IMR-90 (cell line): Measurements from ENCODE around the gene CHRM4. TPM values are rescaled to one million over a fixed set of nuclear protein-coding genes. Genes with fewer than 3 reads are reported as not detected.

Source experiments
- ATAC-seq: fragments of 200-7000 bp; cut with Tn5 transposase; 2 replicates; pipeline ENCODE4 v1.9.1; 2020; ENCODE audit warnings: low read depth, mild to moderate bottlenecking, moderate library complexity
- BruUV-seq: library from RNA; stranded (reverse); fragments of 400-500 nt; replicated peaks from 2 replicates; lab custom pipeline; 2021; lab: Mats Ljungman, UMichigan
- CTCF ChIA-PET: fragments of 300-600 bp; formaldehyde crosslinking; extraction: SDS; loops from one replicate; lab custom pipeline; 2021; ENCODE audit warnings: antibody characterized with exemption; lab: Yijun Ruan, JAX
- POLR2A ChIA-PET: fragments of 300-600 bp; sonication (Branson Sonifier 250); formaldehyde crosslinking; loops from one replicate; lab custom pipeline; 2022; ENCODE audit warnings: antibody characterized with exemption; ENCODE audit not compliant: unreplicated experiment; lab: Charles Lee
- DNase-seq: peaks from one replicate; pipeline ENCODE4 v3.0.0; 2013
- H2AFZ ChIP-seq: replicated peaks from 2 replicates; pipeline ENCODE3; 2013; ENCODE audit warnings: low read length, mild to moderate bottlenecking; ENCODE audit not compliant: poor library complexity
- H2AK5ac ChIP-seq: 2 replicates; pipeline ENCODE4 v1.6.1; 2013; ENCODE audit warnings: low read depth, low read length, inconsistent platforms
- H2AK9ac ChIP-seq: replicated peaks from 2 replicates; pipeline ENCODE3; 2013; ENCODE audit warnings: mild to moderate bottlenecking, low read depth, low read length, moderate library complexity; ENCODE audit not compliant: poor library complexity
- H2BK120ac ChIP-seq: 2 replicates; pipeline ENCODE4 v1.6.1; 2013; ENCODE audit warnings: low read depth, low read length, inconsistent platforms
- H2BK15ac ChIP-seq: 3 replicates; pipeline ENCODE4 v1.6.1; 2013; ENCODE audit warnings: low read depth, low read length, inconsistent platforms
- H2BK20ac ChIP-seq: 2 replicates; pipeline ENCODE4 v1.6.1; 2013; ENCODE audit warnings: low read depth, mild to moderate bottlenecking, inconsistent platforms, low read length, moderate library complexity
- H2BK5ac ChIP-seq: 2 replicates; pipeline ENCODE4 v1.6.1; 2013; ENCODE audit warnings: mild to moderate bottlenecking, low read depth, low read length, inconsistent platforms; ENCODE audit not compliant: poor library complexity, severe bottlenecking
- H3K14ac ChIP-seq: replicated peaks from 2 replicates; pipeline ENCODE4 v1.6.1; 2013; ENCODE audit warnings: low read depth, low read length, inconsistent platforms
- H3K18ac ChIP-seq: 2 replicates; pipeline ENCODE4 v1.6.1; 2013; ENCODE audit warnings: low read depth, low read length, control low read depth
- H3K23ac ChIP-seq: 2 replicates; pipeline ENCODE4 v1.6.1; 2013; ENCODE audit warnings: low read depth, low read length, inconsistent platforms
- H3K27ac ChIP-seq: 2 replicates; pipeline ENCODE4 v1.5.1; 2013; ENCODE audit warnings: mild to moderate bottlenecking, control low read depth, low read length; ENCODE audit not compliant: insufficient read depth
- H3K27me3 ChIP-seq: 2 replicates; pipeline ENCODE4 v1.6.1; 2013; ENCODE audit warnings: low read length; ENCODE audit not compliant: control insufficient read depth, insufficient read depth
- H3K36me3 ChIP-seq: 2 replicates; pipeline ENCODE4 v1.6.1; 2013; ENCODE audit warnings: low read length, mixed read lengths; ENCODE audit not compliant: control insufficient read depth, insufficient read depth
- H3K4ac ChIP-seq: 2 replicates; pipeline ENCODE4 v1.6.1; 2013; ENCODE audit warnings: low read depth, low read length, inconsistent platforms
- H3K4me1 ChIP-seq: 2 replicates; pipeline ENCODE4 v1.6.1; 2013; ENCODE audit warnings: low read length, mixed read lengths; ENCODE audit not compliant: control insufficient read depth, insufficient read depth
- H3K4me2 ChIP-seq: 2 replicates; pipeline ENCODE4 v1.6.1; 2013; ENCODE audit warnings: low read depth, mild to moderate bottlenecking, control low read depth, low read length, moderate library complexity
- H3K4me3 ChIP-seq: 2 replicates; pipeline ENCODE4 v1.5.1; 2013; ENCODE audit warnings: low read depth, mild to moderate bottlenecking, control low read depth, low read length, moderate library complexity; ENCODE audit not compliant: insufficient read depth
- H3K56ac ChIP-seq: 2 replicates; pipeline ENCODE4 v1.6.1; 2013; ENCODE audit warnings: low read length, inconsistent platforms; ENCODE audit not compliant: insufficient read depth; ENCODE audit errors: extremely low read depth
- H3K79me1 ChIP-seq, 2 experiments: 2 replicates each; pipeline ENCODE4 v1.6.1; 2013; ENCODE audit warnings: low read length in 2 of 2, inconsistent platforms in 1 of 2, low read depth in 1 of 2
- H3K9ac ChIP-seq: 2 replicates; pipeline ENCODE4 v1.6.1; 2013; ENCODE audit warnings: low read depth, low read length, control low read depth
- H3K9me1 ChIP-seq: 2 replicates; pipeline ENCODE4 v1.6.1; 2013; ENCODE audit warnings: low read length, inconsistent platforms; ENCODE audit not compliant: insufficient read depth
- H3K9me3 ChIP-seq: 2 replicates; pipeline ENCODE4 v1.6.1; 2013; ENCODE audit warnings: low read length; ENCODE audit not compliant: control insufficient read depth, insufficient read depth
- H4K20me1 ChIP-seq: 2 replicates; pipeline ENCODE4 v1.6.1; 2013; ENCODE audit warnings: low read length, inconsistent platforms; ENCODE audit not compliant: insufficient read depth
- H4K5ac ChIP-seq: 2 replicates; pipeline ENCODE4 v1.6.1; 2013; ENCODE audit warnings: mild to moderate bottlenecking, low read depth, low read length, control low read depth
- H4K8ac ChIP-seq, 2 experiments: 2 replicates each; pipeline ENCODE4 v1.6.1; 2013; ENCODE audit warnings: low read depth in 2 of 2, low read length in 2 of 2, control low read depth in 1 of 2, inconsistent platforms in 1 of 2
- H4K91ac ChIP-seq: 2 replicates; pipeline ENCODE4 v1.6.1; 2013; ENCODE audit warnings: low read depth, low read length, inconsistent platforms; ENCODE audit not compliant: insufficient read depth
- BHLHE40 ChIP-seq: fragments of 150-350 bp; IDR thresholded peaks from 2 replicates; pipeline ENCODE4 v1.6.1; 2016; ENCODE audit warnings: mild to moderate bottlenecking, low read depth, low read length
- CEBPB ChIP-seq: IDR thresholded peaks from 2 replicates; pipeline ENCODE4 v1.6.1; 2012; ENCODE audit warnings: low read depth, low read length, improper control_type of control experiment
- CHD1 ChIP-seq: IDR thresholded peaks from 2 replicates; pipeline ENCODE4 v1.6.1; 2012; ENCODE audit warnings: low read depth, low read length, improper control_type of control experiment
- FOS ChIP-seq: fragments of 150-350 bp; IDR thresholded peaks from 2 replicates; pipeline ENCODE4 v1.6.1; 2016; ENCODE audit warnings: low read depth, low read length
- MAFK ChIP-seq: IDR thresholded peaks from 2 replicates; pipeline ENCODE4 v1.6.1; 2012; ENCODE audit warnings: low read depth, low read length, improper control_type of control experiment
- MAZ ChIP-seq: IDR thresholded peaks from 2 replicates; pipeline ENCODE4 v1.6.1; 2012; ENCODE audit warnings: low read depth, mild to moderate bottlenecking, low read length, improper control_type of control experiment, moderate library complexity, borderline replicate concordance
- MXI1 ChIP-seq: IDR thresholded peaks from 2 replicates; pipeline ENCODE4 v1.6.1; 2012; ENCODE audit warnings: low read depth, mild to moderate bottlenecking, low read length, moderate library complexity, borderline replicate concordance
- NFE2L2 ChIP-seq: fragments of 150-350 bp; IDR thresholded peaks from 2 replicates; pipeline ENCODE4 v1.6.1; 2016; ENCODE audit warnings: low read depth, mild to moderate bottlenecking, low read length
- RAD21 ChIP-seq: IDR thresholded peaks from 2 replicates; pipeline ENCODE4 v1.6.1; 2012; ENCODE audit warnings: low read length, improper control_type of control experiment
- RCOR1 ChIP-seq: IDR thresholded peaks from 2 replicates; pipeline ENCODE4 v1.6.1; 2012; ENCODE audit warnings: mild to moderate bottlenecking, low read length, improper control_type of control experiment; ENCODE audit not compliant: insufficient replicate concordance
- RFX5 ChIP-seq: IDR thresholded peaks from 2 replicates; pipeline ENCODE4 v1.8.0; 2012; ENCODE audit warnings: low read depth, mild to moderate bottlenecking, low read length, moderate library complexity
- SMC3 ChIP-seq: fragments of 150-350 bp; IDR thresholded peaks from 2 replicates; pipeline ENCODE4 v1.6.1; 2016; ENCODE audit warnings: low read depth, mild to moderate bottlenecking, antibody characterized with exemption, low read length, moderate library complexity
- WGBS, 2 experiments: methylation state at CpG; one replicate each; pipeline versions ENCODE4 v1.1.5 to v1.1.7; 2013; ENCODE audit warnings: missing lambda C conversion rate in 2 of 2; ENCODE audit not compliant: insufficient read length in 1 of 2; ENCODE audit errors: extremely low coverage in 2 of 2; 5-methylcytosine and 5-hydroxymethylcytosine counted together
- dilution Hi-C: fragments of 300-500 bp; cut with HindIII; formaldehyde crosslinking; loops from one replicate; pipeline ENCODE4 v1.14.3; 2018; ENCODE audit warnings: low sequenced_read_pairs; ENCODE audit not compliant: unreplicated experiment
- in situ Hi-C: fragments of 300-500 bp; cut with MboI; formaldehyde crosslinking; loops from 3 replicates; pipeline ENCODE4 v1.14.3; 2019; ENCODE audit warnings: low sequenced_read_pairs, inconsistent platforms, mixed read lengths
- intact Hi-C: fragments of 100-400 bp; cut with micrococcal nuclease; formaldehyde crosslinking; loops from 2 replicates; pipeline ENCODE4 v1.10.0; 2022
- polyA plus RNA-seq, 3 experiments: library from polyadenylated mRNA; depleted of rRNA; stranded (reverse); fragments of >200 nt; gene quantifications; 2 replicates each; pipeline ENCODE4 v1.2.3, GENCODE V29; 2012; ENCODE audit warnings: low replicate concordance in 1 of 3
- total RNA-seq: library from RNA; depleted of rRNA; stranded (reverse); fragments of >200 nt; gene quantifications from 2 replicates; pipeline ENCODE4 v1.2.3, GENCODE V29; 2012
- TF ChIP-seq, protein P1 (sequence below): conservative IDR thresholded peaks from 2 replicates; pipeline ENCODE4 v1.5.1; 2012; ENCODE audit warnings: mild to moderate bottlenecking, low read depth, low read length, improper control_type of control experiment
- TF ChIP-seq, protein P2 (sequence below): fragments of 150-350 bp; IDR thresholded peaks from 2 replicates; pipeline ENCODE4 v1.6.1; 2016; ENCODE audit warnings: low read depth, mild to moderate bottlenecking, low read length, moderate library complexity, borderline replicate concordance
- TF ChIP-seq, protein P3 (sequence below): fragments of 150-350 bp; IDR thresholded peaks from 2 replicates; pipeline ENCODE4 v1.6.1; 2017; ENCODE audit warnings: mild to moderate bottlenecking, antibody characterized with exemption, low read length, low read depth

CHRM4 gene
- total and polyA plus RNA-seq, 2 of the 4 experiments (the other 2 are of a cell fraction), result 0.09 to 0.18 TPM

DNA sequence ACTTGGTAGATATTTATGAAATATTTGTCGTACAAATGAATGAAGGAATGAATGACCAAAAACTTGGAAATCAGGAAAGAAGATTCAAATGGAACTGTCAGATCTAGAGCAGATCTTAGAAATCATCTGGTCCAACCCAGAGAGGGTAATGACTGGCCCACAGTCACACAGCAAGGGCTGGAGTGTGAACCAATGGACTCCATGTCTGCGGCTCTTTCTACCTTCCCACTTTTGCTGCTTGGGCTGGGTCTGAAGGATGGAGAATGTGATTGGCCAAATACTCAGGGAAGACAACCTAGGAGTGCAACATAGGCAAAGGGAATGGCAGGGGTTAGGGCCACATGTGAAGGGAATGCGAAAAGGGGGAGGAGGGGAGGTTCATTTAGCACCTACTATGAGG lies 50.1 kb downstream of the CHRM4 start:
- dilution Hi-C loops, result no loop called here

More for the DNA sequence above, 50.1 kb downstream of the CHRM4 start:
- no peak overlapping the region for H4K5ac ChIP-seq
- H3K4me1 ChIP-seq, result peaks cover 8% of the 10 kb centered on the region
- no peak overlapping the region for H4K91ac ChIP-seq
- ChIA-PET POLR2A (no interaction called here), CTCF (no interaction called here)
- no peaks in the 10 kb centered on the region for H3K9me3 ChIP-seq
- no peaks in the 10 kb centered on the region for H3K36me3 ChIP-seq
- no peak overlapping the region for H2BK120ac ChIP-seq
- no peak overlapping the region for H2AK5ac ChIP-seq
- no peak overlapping the region for H2BK15ac ChIP-seq
- in situ Hi-C loops (no loop called here), intact Hi-C loops (no loop called here)
- ATAC-seq, result no peak
- no peak overlapping the region for H3K27ac ChIP-seq
- H3K4ac ChIP-seq, result no peak overlapping the region
- no peak overlapping the region for H3K14ac ChIP-seq
- WGBS, 2 experiments, result 82% methylated on average over 2 of the region's 3 CpGs; no CpG with 5 or more reads in 1 of the 2 experiments
- H3K79me1 ChIP-seq, result no peaks in the 10 kb centered on the region
- DNase-seq, result no peak
- H3K4me2 ChIP-seq, result no peak overlapping the region
- peaks cover 11% of the 10 kb centered on the region; the same call in 1 of the 2 replicates for H3K27me3 ChIP-seq
- TF ChIP-seq RFX5 (no peak), RCOR1 (no peak), FOS (no peak), MAZ (no peak), CEBPB (no peak), CHD1 (no peak), BHLHE40 (no peak), NFE2L2 (no peak), SMC3 (no peak), MAFK (no peak), MXI1 (no peak), RAD21 (no peak)
- TF ChIP-seq, protein P1, sequence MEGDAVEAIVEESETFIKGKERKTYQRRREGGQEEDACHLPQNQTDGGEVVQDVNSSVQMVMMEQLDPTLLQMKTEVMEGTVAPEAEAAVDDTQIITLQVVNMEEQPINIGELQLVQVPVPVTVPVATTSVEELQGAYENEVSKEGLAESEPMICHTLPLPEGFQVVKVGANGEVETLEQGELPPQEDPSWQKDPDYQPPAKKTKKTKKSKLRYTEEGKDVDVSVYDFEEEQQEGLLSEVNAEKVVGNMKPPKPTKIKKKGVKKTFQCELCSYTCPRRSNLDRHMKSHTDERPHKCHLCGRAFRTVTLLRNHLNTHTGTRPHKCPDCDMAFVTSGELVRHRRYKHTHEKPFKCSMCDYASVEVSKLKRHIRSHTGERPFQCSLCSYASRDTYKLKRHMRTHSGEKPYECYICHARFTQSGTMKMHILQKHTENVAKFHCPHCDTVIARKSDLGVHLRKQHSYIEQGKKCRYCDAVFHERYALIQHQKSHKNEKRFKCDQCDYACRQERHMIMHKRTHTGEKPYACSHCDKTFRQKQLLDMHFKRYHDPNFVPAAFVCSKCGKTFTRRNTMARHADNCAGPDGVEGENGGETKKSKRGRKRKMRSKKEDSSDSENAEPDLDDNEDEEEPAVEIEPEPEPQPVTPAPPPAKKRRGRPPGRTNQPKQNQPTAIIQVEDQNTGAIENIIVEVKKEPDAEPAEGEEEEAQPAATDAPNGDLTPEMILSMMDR, result no peak
- TF ChIP-seq, protein P2, sequence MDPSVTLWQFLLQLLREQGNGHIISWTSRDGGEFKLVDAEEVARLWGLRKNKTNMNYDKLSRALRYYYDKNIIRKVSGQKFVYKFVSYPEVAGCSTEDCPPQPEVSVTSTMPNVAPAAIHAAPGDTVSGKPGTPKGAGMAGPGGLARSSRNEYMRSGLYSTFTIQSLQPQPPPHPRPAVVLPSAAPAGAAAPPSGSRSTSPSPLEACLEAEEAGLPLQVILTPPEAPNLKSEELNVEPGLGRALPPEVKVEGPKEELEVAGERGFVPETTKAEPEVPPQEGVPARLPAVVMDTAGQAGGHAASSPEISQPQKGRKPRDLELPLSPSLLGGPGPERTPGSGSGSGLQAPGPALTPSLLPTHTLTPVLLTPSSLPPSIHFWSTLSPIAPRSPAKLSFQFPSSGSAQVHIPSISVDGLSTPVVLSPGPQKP, result no peak
- TF ChIP-seq, protein P3, sequence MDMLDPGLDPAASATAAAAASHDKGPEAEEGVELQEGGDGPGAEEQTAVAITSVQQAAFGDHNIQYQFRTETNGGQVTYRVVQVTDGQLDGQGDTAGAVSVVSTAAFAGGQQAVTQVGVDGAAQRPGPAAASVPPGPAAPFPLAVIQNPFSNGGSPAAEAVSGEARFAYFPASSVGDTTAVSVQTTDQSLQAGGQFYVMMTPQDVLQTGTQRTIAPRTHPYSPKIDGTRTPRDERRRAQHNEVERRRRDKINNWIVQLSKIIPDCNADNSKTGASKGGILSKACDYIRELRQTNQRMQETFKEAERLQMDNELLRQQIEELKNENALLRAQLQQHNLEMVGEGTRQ, result no peak
- no TSS peak for BruUV-seq
- no peak overlapping the region for H3K23ac ChIP-seq
- H2AFZ ChIP-seq, result peak overlapping the region; percentile 10
- peaks cover 4% of the 10 kb centered on the region for H3K9me1 ChIP-seq
- no peak overlapping the region for H2BK20ac ChIP-seq
- no peaks in the 10 kb centered on the region for H4K20me1 ChIP-seq
- H3K18ac ChIP-seq, result no peak overlapping the region
- H3K4me3 ChIP-seq, result no peak overlapping the region
- no peak overlapping the region for H4K8ac ChIP-seq
- no peak overlapping the region for H3K56ac ChIP-seq
- no peak overlapping the region for H3K9ac ChIP-seq
- H2AK9ac ChIP-seq, result no peak overlapping the region
- H2BK5ac ChIP-seq, result no peak overlapping the region
